ENCODE measurements around the gene TBC1D9.

Gene TBC1D9

GRCh38 chr4:140595065-140595464, 161.1 kb downstream of the TBC1D9 start:
- no peak overlapping the region for H3K4me3 ChIP-seq (ENCODE audit: low read depth, low read length)
- no peak for DNase-seq (ENCODE audit: low read depth)

- DNase-seq (ENCODE audit: low read depth) = no peak
- no peak overlapping the region for H3K4me3 ChIP-seq (ENCODE audit: low read depth, low read length)
These were observed 171.7 kb downstream of the TBC1D9 start for GRCh38 chr4:140584439-140584838.

GRCh38 chr4:140581078-140581477, 175.1 kb downstream of the TBC1D9 start:
- no peak for DNase-seq (ENCODE audit: low read depth)
- no peak overlapping the region for H3K4me3 ChIP-seq (ENCODE audit: low read depth, low read length)

GRCh38 chr4:140579278-140579677, 176.9 kb downstream of the TBC1D9 start:
- H3K4me3 ChIP-seq (ENCODE audit: low read depth, low read length) = no peak overlapping the region
- no peak for DNase-seq (ENCODE audit: low read depth)

- no peak overlapping the region for H3K4me3 ChIP-seq (ENCODE audit: low read depth, low read length)
- no peak for DNase-seq (ENCODE audit: low read depth)
These were observed 180.7 kb downstream of the TBC1D9 start for GRCh38 chr4:140575489-140575888.

- H3K4me3 ChIP-seq (ENCODE audit: low read depth, low read length) = no peak overlapping the region
- DNase-seq (ENCODE audit: low read depth) = no peak
These were observed 184.6 kb downstream of the TBC1D9 start for GRCh38 chr4:140571620-140572019.

Measured in skeletal muscle cell (primary cell).